ENCODE measurements around the gene RANBP3.

GRCh38 chr19:5895409-5895808 lies 82.5 kb downstream of the RANBP3 start:
- TF ChIP-seq CTCF (IDR thresholded peaks at IDR 0.05; ENCODE audit: low read length) (no peak), EZH2 (IDR thresholded peaks at IDR 0.05; ENCODE audit: borderline replicate concordance, low read length) (no peak)
